HUES48 (cell line): ENCODE data around the gene GNAI2.
A peak's percentile ranks its signal among the peaks of the same experiment; 100 is the strongest.

Source experiments
- H3K27ac ChIP-seq: one replicate; pipeline ENCODE4 v1.7.0; 2013; ENCODE audit warnings: low read depth, low read length, inconsistent platforms
- H3K27me3 ChIP-seq: 2 replicates; pipeline ENCODE4 v1.6.1; 2013; ENCODE audit warnings: mild to moderate bottlenecking, low read length; ENCODE audit not compliant: control insufficient read depth, insufficient read depth
- H3K36me3 ChIP-seq: 2 replicates; pipeline ENCODE4 v1.6.1; 2013; ENCODE audit warnings: low read length; ENCODE audit not compliant: control insufficient read depth, insufficient read depth
- H3K4me1 ChIP-seq: 2 replicates; pipeline ENCODE4 v1.6.1; 2013; ENCODE audit warnings: mild to moderate bottlenecking, low read length; ENCODE audit not compliant: control insufficient read depth, insufficient read depth
- H3K4me3 ChIP-seq: 2 replicates; pipeline ENCODE4 v1.5.1; 2013; ENCODE audit warnings: mild to moderate bottlenecking, low read depth, low read length
- H3K9ac ChIP-seq: 2 replicates; pipeline ENCODE4 v1.6.1; 2013; ENCODE audit warnings: mild to moderate bottlenecking, low read depth, low read length, moderate library complexity
- H3K9me3 ChIP-seq: 2 replicates; pipeline ENCODE4 v1.6.1; 2013; ENCODE audit warnings: low read length; ENCODE audit not compliant: control insufficient read depth, insufficient read depth

Gene GNAI2

DNA sequence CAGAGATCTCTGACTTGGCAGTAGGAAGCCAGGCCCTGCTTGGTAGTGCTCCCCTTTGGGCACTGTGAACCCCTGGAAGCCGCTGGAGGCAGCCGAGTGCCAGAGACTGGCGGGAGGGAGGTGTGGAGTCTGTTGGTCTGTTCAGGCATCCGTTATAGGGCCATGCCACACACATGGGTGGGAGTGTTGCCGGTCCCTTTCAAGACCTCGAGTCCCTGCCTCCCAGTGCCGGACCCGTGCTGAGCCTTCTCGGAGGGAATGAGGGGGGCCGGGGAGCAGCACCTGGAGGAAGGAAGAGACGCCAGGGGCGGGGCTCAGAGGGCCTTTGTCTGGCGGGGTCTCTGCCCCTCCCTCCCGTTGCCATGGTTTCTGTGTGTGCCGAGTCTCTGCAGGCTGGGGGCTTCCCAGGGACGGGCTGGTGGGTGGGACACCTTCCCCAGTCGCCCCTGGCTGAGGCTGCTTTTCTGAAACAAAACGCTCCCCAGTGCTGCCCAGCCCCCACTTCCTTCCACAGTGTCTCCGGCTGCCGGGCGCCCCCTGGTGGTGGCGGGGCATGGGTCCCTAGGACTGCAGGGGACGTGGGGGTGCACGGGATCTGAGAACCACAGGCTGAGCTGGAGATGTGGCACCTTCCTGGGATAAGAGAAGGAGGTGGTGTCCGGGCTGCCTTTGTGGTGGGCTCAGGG is 10.0 kb downstream of the GNAI2 start:
- Histone ChIP-seq H3K4me3 (peak overlapping the region; percentile 31), H3K27ac (peak overlapping the region; percentile 95), H3K4me1 (peaks cover 48% of the 10 kb centered on the region), H3K9ac (peak overlapping the region; percentile 46; the same call in 1 of the 2 replicates), H3K27me3 (no peaks in the 10 kb centered on the region), H3K9me3 (no peaks in the 10 kb centered on the region), H3K36me3 (peaks cover 9% of the 10 kb centered on the region)

DNA sequence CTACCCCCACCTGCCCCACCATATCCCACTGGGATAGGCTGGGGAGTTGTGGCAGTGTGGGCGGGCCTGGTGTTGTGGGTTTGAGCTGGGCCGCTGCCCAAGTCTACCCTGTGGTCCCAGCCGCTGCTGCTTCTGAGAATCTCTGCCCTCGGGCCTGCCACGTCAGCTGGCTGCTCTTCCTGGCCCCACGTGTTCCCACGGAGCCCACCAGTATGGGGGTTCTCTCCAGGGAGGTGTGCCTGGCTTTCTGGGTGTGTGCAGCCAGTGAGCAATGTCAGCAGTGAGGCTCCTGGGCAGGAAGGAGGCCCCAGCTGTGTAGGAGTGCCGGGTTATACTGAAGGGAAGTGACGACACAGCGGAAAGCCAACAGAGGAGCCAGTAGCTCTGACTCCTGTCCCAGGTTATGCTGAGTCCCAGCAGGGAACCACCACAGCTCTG is 10.5 kb downstream of the GNAI2 start:
- peak overlapping the region; percentile 95 for H3K27ac ChIP-seq
- peaks cover 44% of the 10 kb centered on the region for H3K4me1 ChIP-seq
- no peaks in the 10 kb centered on the region for H3K27me3 ChIP-seq
- no peaks in the 10 kb centered on the region for H3K9me3 ChIP-seq
- H3K36me3 ChIP-seq: peaks cover 14% of the 10 kb centered on the region
- H3K4me3 ChIP-seq: no peak overlapping the region
- peak overlapping the region; percentile 46; the same call in 1 of the 2 replicates for H3K9ac ChIP-seq

DNA sequence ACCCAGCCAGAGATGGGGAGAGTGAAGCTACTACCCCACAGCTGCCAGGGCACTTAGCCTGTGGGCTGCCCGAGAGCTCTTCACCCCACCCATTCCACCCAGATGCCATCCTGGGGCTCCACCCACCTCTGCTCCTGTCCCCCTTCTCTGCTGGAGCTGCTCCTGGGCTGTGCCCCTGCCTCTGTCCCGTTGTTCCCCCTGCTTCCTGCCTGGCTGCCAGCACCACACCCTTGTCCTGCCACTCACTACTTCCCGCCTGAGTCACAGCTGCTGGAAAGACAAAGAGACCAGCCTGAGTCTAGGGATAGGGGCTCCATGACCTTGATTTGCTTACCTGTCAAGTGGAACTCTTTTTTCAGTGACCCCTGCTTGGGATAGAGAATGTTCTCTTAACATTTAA is 12.4 kb downstream of the GNAI2 start:
- Histone ChIP-seq H3K4me1 (peaks cover 25% of the 10 kb centered on the region), H3K27me3 (no peaks in the 10 kb centered on the region), H3K9me3 (no peaks in the 10 kb centered on the region), H3K27ac (no peak overlapping the region), H3K9ac (no peak overlapping the region), H3K36me3 (peaks cover 31% of the 10 kb centered on the region), H3K4me3 (no peak overlapping the region)

DNA sequence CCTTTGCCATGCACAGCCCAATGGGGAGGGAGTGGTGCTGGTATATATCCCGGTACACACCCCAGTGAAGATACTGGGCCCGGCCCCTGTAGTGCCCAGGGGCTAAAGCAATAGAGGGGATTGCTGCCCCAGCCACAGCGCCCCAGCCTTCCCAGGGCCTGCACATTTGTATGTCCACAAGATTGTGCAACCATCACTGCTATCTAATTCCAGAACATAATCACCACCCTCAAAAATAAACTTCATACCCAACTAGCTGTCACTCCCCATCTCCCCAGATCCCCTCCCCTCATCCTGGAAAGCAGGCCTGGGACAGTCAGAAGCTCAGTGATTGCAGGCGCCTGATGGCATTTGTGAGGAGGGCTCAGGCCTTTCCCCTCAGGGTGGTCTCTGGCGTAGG is 13.5 kb downstream of the GNAI2 start:
- peaks cover 22% of the 10 kb centered on the region for H3K4me1 ChIP-seq

DNA sequence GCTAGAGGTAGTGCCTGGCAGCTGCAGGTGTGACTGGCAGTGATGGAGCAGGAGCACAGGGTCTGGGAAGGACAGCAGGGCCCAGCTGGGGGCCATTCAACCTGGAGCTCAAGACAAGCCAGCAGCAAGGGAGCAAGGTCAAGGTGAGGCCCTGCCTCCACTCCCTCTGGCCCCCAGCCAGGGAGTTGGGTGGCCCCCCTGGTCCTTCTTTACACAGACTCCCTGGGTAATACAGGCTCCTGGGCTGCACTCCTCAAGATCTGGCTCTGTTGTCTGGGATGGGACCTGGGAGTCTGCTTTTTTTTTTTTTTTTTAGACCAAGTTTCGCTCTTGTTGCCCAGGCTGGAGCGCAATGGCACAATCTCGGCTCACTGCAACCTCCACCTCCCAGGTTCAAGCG is 14.5 kb downstream of the GNAI2 start:
- Histone ChIP-seq H3K36me3 (peaks cover 45% of the 10 kb centered on the region), H3K9ac (no peak overlapping the region)

More for the DNA sequence above, 13.5 kb downstream of the GNAI2 start:
- Histone ChIP-seq H3K9ac (no peak overlapping the region), H3K4me3 (no peak overlapping the region), H3K27me3 (no peaks in the 10 kb centered on the region), H3K36me3 (peaks cover 36% of the 10 kb centered on the region), H3K9me3 (no peaks in the 10 kb centered on the region), H3K27ac (no peak overlapping the region)

DNA sequence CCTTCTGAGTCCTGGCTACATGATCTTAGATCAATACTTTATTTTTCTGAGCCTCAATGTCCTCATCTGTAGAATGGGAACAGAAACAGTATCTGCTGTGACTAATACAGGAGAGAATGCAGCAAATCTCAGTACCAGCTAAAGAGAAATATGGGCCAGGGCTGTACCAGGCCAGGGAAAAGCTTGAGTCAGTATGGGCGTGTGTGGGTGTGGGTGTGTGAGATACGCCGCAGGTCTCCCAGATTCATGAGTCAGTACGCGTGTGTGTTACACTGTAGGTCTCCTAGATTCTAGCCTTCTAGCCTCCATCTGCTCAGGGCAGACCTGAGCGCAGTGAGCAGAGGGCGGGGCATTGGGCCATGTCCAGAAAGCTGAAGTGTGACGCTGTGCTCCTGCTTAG is 15.2 kb downstream of the GNAI2 start:
- H3K4me1 ChIP-seq: peaks cover 12% of the 10 kb centered on the region
- no peak overlapping the region for H3K4me3 ChIP-seq
- no peak overlapping the region for H3K9ac ChIP-seq
- peaks cover 48% of the 10 kb centered on the region for H3K36me3 ChIP-seq
- no peaks in the 10 kb centered on the region for H3K27me3 ChIP-seq
- H3K27ac ChIP-seq: no peak overlapping the region
- no peaks in the 10 kb centered on the region for H3K9me3 ChIP-seq

More for the DNA sequence above, 14.5 kb downstream of the GNAI2 start:
- no peaks in the 10 kb centered on the region for H3K9me3 ChIP-seq
- H3K27ac ChIP-seq: no peak overlapping the region
- peaks cover 18% of the 10 kb centered on the region for H3K4me1 ChIP-seq
- no peak overlapping the region for H3K4me3 ChIP-seq
- H3K27me3 ChIP-seq: no peaks in the 10 kb centered on the region

DNA sequence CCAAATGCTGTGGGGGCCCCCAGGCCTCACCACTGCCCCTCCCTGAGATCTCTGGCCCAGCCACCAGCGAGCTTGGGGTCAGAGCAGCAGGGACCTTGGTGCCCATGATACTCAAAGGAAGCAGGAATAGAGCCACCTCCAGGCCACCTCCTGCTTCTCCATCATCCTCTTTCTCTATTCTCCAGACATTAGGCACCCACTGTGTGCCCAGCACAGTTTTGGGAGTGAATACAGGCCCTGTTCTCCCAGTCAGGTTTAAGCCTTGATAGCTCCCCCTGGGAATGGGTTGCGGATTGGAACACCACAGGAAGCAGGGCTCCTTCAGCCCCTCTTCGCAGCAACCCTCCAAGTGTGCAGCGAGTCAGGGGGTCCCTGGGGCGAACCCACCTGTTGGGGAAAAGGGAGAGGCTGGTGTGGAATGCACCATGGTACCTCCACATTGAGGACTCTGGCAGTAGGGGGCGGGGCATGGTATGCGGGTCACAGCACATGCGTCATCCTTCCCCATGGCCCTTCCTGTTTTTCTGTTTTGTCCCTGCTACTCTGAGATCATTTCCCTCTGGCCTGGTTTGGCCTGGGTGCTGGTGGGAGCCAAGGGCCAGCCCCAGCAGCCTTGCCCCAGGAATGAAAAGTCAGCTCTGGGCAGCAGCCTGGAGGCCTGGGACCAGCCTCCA is 18.7 kb downstream of the GNAI2 start:
- H3K9me3 ChIP-seq: no peaks in the 10 kb centered on the region
- H3K4me1 ChIP-seq: peaks cover 3% of the 10 kb centered on the region; the same call in 1 of the 2 replicates
- peak overlapping the region; percentile 70 for H3K27ac ChIP-seq
- H3K4me3 ChIP-seq: no peak overlapping the region
- H3K9ac ChIP-seq: no peak overlapping the region
- H3K36me3 ChIP-seq: peaks cover 64% of the 10 kb centered on the region
- no peaks in the 10 kb centered on the region for H3K27me3 ChIP-seq

DNA sequence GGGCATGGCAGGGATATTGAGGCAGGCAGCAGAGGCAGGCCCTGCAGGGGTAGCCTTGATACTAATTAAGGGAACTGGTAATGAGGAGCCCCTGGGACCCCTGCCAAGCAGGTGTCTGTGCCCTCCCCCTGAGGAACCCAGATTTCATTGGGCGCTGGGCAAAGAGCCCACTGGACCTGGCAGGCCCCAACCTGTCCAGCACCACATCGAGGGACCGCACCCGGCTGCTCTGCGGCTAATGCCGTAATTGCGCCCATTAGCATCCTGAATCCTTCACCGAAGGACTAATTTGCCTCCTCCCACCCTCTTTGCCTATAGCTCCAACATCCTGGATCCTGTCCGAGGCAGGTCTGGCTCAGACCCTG is 19.2 kb downstream of the GNAI2 start:
- no peaks in the 10 kb centered on the region for H3K9me3 ChIP-seq
- H3K36me3 ChIP-seq: peaks cover 64% of the 10 kb centered on the region
- no peaks in the 10 kb centered on the region for H3K27me3 ChIP-seq
- H3K27ac ChIP-seq: peak overlapping the region; percentile 70
- no peak overlapping the region for H3K9ac ChIP-seq
- H3K4me1 ChIP-seq: peaks cover 4% of the 10 kb centered on the region; the same call in 1 of the 2 replicates
- H3K4me3 ChIP-seq: no peak overlapping the region

DNA sequence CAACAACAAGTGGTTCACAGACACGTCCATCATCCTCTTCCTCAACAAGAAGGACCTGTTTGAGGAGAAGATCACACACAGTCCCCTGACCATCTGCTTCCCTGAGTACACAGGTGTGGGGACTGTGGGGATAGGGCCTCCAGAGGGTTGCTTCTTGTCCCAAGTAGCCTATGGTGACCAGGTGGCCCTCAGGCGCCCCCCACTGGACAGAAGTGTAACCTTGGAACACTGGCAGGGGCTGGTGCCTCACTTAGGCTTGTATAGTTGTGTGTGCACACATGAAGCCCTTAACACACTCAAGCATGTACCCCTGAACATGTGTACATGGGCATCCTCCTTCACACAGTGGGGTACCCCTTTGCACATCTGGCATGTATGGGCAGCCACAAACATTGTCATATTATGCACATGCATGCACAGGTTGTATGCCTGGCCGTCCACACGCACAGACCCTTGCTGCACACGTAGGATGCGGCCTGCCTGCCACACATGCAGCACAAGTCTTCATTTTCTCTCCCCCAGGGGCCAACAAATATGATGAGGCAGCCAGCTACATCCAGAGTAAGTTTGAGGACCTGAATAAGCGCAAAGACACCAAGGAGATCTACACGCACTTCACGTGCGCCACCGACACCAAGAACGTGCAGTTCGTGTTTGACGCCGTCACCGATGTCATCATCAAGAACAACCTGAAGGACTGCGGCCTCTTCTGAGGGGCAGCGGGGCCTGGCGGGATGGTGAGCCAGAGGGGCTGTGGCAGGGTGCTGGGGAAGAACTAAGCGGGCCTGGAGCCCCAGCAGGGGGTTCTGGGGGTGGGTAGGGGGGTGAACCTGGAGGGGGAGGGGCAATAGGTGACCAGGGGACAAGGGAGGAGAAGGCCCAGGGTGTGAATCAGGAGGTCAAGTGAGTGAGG is 21.2 kb downstream of the GNAI2 start:
- H3K4me1 ChIP-seq: peaks cover 15% of the 10 kb centered on the region
- no peak overlapping the region for H3K9ac ChIP-seq
- H3K27ac ChIP-seq: no peak overlapping the region
- no peaks in the 10 kb centered on the region for H3K27me3 ChIP-seq
- H3K4me3 ChIP-seq: no peak overlapping the region
- H3K36me3 ChIP-seq: peaks cover 52% of the 10 kb centered on the region
- H3K9me3 ChIP-seq: no peaks in the 10 kb centered on the region

DNA sequence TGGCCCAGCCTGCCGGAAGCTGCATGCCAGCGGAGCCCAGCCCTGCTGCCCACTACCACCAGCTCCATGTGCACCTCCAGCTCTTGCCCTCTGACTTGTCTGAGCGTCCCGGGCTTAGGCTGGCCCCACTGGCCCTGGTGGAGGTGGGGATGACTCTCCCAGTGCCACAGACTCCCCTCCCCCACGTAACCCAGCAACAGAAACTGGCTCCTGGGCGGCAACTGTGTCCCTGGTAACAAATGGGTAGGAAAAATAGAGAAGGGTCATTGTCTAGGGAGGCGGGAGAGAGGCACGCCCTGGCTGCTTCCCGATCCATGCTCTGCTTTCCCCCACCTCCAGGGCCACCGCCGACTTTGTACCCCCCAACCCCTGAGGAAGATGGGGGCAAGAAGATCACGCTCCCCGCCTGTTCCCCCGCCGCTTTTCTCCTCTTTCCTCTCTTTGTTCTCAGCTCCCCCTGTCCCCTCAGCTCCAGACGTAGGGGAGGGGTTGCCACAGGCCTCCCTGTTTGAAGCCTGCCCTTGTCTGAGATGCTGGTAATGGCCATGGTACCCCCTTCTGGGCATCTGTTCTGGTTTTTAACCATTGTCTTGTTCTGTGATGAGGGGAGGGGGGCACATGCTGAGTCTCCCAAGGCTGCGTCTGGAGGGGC is 22.2 kb downstream of the GNAI2 start:
- Histone ChIP-seq H3K27me3 (no peaks in the 10 kb centered on the region), H3K4me3 (no peak overlapping the region), H3K4me1 (peaks cover 15% of the 10 kb centered on the region), H3K27ac (no peak overlapping the region), H3K9me3 (no peaks in the 10 kb centered on the region), H3K36me3 (peaks cover 43% of the 10 kb centered on the region), H3K9ac (no peak overlapping the region)
